C4-2B (cell line): ENCODE data around the gene PCMTD2.

Source experiments
- H3K27ac ChIP-seq: fragments of 450-650 bp; 2 replicates; pipeline ENCODE4 v1.5.1; 2017
- CTCF ChIP-seq: fragments of 450-650 bp; conservative IDR thresholded peaks from 2 replicates; pipeline ENCODE4 v1.5.1; 2017; ENCODE audit warnings: mild to moderate bottlenecking
- ZFX ChIP-seq: fragments of 450-650 bp; IDR thresholded peaks from 2 replicates; pipeline ENCODE4 v1.6.1; 2017

PCMTD2 gene

GRCh38 chr20:64212755-64213154 lies 42.8 kb upstream of the PCMTD2 start:
- no peak overlapping the region for H3K27ac ChIP-seq
- TF ChIP-seq CTCF (no peak), ZFX (no peak)

- TF ChIP-seq ZFX: no peak
- no peak for TF ChIP-seq CTCF
- no peak overlapping the region for H3K27ac ChIP-seq
Observed at GRCh38 chr20:64214113-64214512, 41.4 kb upstream of the PCMTD2 start.

DNA sequence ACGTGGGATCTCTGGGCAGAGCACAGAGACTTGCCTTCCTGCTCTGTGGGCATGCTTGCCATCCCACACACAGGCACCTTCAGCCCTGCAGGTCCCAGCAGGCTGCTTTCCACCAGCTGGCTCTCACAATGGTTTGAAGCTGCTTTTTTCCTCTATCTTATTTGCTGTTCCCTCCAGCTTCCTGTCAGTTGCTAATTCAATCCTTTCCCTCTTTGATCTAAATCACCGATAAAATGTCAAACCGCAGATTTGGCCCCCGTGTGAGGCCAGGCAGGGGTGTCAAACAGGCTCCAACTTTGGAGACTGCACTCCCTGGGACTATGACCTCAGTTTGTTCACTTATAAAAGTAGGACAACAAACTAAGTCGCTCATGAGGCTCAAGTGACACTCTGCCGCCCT lies 40.6 kb upstream of the PCMTD2 start:
- no peak overlapping the region for H3K27ac ChIP-seq

GRCh38 chr20:64216036-64216435 lies 39.5 kb upstream of the PCMTD2 start:
- no peak for TF ChIP-seq ZFX
- TF ChIP-seq CTCF: no peak
- H3K27ac ChIP-seq: no peak overlapping the region

More for the DNA sequence above, 40.6 kb upstream of the PCMTD2 start:
- TF ChIP-seq CTCF: no peak
- no peak for TF ChIP-seq ZFX

GRCh38 chr20:64216910-64217309 lies 38.6 kb upstream of the PCMTD2 start:
- no peak overlapping the region for H3K27ac ChIP-seq
- TF ChIP-seq CTCF (no peak), ZFX (no peak)

DNA sequence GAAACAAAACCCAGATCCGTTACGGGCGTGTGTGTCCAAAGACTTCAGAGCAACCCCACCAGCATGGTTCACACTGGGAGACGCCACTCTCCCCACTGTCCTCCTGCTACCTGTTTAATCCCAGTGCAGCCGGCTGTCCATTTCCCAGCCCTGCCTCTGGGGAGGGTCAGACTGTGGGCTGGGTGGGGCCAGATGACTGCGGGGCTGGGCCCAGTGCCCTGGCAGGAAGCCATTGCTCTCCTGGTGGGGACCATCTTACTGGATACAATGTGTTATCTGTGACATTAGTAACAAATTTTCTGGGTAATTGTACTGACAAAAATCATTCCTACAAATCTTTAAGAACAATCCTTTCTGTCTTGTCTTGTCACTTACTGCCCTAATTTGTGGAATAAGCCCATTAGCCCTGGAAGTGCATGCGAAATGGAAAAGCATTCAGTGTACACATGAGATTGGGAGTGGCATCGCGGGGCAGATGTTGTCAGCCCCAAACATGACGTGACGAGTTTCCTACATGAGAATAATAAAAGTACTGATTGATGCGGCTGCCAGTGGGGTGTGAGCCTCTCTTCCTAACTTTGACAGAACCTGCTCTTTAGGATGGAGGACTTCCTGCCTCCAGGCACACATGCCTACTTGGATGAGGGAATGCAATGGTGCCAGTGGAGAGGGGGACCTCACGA lies 37.9 kb upstream of the PCMTD2 start:
- no peak overlapping the region for H3K27ac ChIP-seq
- TF ChIP-seq ZFX (no peak), CTCF (no peak)

DNA sequence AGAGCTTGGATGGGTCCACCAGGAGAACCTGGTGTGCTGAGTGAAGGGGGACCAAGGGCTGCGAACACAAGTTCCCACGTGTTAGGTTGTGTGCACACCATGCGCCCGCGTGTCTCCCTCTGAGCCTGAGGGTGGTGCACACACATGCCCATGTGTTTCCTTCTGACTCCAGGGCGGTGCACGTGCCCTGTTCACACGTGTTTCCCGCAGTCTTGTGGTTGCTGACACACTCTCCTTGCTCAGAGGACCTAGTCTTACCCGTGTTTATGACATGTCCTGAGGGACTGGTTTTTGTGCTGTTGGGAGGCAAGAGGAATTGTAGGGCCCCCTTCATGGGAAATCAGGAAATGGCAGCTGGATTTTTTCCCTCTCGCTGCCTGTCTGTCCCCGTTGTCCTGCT lies 36.3 kb upstream of the PCMTD2 start:
- H3K27ac ChIP-seq: no peak overlapping the region
- no peak for TF ChIP-seq CTCF
- no peak for TF ChIP-seq ZFX
